GM19455 (cell line): ENCODE measurements around the gene TLR9.

Experiments
- ATAC-seq: cut with Tn5 transposase; IDR thresholded peaks from one replicate; pipeline ENCODE4 v1.9.1; 2021; ENCODE audit not compliant: unreplicated experiment

TLR9 gene

DNA sequence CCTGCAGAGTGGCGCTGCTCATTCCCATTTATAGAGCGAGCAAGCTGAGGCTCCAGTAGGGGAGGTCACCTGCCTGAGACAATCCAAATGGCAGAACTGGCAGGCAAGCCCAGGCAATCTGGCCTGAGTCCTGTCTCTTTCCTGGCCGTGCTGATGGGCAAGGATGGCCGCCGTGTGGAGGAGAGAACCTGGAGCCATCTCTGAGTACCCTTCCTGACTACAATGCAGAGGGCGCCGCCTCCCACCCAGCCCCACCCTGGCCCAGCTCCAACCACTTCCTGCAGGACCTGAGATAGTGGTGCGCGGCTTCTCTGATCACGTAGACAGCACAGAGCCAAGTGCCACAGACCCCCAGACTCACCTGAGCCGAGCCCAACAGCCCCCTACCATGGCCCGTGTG is 7.0 kb downstream of the TLR9 start:
- no peak for ATAC-seq

DNA sequence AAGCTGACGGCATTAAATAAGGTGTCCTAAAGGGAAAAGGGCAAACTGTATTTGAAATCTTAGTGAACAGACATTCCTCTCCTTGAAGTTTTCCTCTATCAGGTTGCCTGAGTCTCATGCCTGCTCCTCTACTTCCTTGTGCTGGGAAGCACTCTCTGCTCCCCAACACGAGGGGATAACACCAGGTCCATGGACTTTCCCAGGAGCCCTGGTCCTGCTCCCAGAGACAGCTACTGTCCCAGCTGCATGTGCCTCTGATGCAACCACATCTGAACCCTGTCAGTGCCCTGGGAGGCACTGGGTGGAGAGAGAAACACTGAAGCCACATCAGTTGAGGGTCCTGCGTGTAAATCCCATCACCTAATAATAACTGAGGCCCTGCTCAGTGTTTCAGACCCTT is 7.4 kb downstream of the TLR9 start:
- no peak for ATAC-seq

DNA sequence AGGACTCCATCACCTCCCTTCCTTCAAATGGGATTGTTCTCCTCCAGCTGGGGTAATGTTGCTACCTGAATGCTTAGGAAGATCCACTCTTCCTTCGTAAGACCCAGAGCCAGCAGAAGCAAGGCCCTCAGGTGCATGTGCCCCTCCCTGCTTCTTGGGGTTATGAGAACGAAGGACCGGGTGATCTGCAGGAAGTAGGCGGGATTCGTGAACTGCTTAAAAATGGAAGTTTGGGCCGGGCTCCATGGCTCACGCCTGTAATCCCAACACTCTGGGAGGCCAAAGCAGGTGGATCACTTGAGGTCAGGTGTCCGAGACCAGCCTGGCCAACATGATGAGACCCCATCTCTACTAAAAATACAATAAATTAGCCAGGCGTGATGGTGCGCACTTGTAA is 8.0 kb downstream of the TLR9 start:
- no peak for ATAC-seq

DNA sequence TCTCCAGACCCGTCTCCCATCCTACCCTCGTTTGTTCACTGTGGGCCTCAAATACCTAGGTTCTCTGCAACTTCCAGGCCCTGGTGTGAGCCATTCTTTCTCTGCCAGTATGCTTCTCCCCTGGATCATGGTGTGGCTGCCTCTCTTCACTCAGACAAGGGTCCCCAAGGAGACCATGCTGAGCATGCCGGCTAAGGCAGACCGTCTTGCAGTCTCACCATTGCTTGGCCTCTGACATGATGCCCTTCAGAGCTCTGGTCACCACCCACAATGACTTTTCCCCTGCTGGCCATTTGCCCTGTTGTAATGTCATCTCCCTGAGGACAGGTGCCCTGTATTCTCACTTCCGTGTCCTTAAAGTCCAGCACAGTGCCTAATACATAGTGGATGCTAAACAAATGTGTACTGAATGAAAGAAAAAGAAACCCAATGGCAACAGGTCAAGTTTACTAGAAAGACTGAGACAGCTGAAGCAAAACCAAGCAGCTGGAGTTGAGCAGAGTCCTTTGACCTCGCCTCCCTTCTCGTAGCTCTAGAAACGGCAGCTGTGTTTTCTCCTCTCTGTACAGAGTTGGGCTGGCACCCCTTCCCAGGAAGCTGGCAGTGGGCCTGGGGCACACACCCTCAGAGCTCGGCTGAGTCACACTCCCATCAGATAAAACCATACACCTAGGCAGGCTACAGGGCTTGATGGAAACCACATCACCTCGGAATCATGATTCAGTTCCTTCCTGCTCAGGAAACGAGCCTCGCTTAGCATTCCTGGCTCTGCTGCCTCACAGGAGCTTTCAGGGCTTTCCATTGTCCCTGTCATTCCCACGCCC is 8.6 kb downstream of the TLR9 start:
- ATAC-seq: no peak

DNA sequence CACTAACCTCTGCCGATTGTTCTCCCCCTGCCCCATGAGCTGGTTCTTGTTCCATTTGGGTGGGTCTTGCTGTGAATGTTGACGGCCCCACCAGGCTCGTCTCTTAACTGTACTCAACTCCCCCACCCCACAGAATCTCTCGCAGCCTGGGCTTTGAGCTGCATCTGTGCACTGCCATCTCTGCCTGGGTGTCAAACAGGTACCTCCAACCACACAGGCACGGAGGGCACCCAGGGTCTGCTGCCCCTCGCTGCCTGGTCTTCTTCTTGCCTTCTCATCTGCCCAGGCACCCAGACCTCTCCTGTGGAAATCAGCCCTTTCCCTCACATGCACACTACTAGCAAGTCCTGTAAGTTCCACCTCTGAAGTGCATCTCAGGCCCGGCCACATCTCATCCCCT is 10.1 kb downstream of the TLR9 start:
- ATAC-seq: no peak

DNA sequence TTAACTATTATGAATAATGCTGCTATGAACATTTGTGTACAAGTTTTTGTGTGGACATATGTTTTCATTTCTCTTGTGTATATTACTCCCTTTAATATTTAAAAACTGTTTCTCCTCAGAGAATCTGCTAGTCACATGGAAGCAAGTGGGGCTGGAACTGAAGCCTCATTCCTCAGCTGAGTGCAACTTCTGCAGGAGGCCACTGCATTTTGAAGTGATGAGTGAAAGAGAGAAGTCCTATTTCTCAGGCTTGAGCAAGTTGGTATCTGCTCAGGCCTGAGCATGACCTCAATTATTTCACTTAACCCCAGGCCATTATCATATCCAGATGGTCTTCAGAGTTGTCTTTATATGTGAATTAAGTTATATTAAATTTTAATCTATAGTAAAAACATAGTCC is 11.5 kb downstream of the TLR9 start:
- ATAC-seq: no peak

DNA sequence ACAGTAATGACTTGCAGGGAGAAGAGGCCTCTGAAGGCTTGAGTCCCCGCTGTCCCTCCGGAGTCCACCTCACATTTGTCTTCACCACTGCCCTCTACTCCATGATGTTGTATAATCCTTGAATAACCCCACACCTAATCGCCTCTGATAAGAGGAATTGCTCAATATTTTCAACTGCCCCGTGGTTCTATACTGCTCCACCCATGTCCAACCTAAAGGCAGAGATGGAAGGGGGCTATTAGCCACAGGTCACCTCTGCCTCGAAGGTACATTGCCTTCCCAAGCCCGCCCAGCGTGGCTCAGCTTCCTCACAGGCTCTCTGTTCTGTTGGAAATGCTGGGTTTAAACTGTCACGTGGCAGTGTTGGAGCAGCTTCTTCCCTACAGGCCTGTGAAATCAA is 12.4 kb downstream of the TLR9 start:
- ATAC-seq: no peak

DNA sequence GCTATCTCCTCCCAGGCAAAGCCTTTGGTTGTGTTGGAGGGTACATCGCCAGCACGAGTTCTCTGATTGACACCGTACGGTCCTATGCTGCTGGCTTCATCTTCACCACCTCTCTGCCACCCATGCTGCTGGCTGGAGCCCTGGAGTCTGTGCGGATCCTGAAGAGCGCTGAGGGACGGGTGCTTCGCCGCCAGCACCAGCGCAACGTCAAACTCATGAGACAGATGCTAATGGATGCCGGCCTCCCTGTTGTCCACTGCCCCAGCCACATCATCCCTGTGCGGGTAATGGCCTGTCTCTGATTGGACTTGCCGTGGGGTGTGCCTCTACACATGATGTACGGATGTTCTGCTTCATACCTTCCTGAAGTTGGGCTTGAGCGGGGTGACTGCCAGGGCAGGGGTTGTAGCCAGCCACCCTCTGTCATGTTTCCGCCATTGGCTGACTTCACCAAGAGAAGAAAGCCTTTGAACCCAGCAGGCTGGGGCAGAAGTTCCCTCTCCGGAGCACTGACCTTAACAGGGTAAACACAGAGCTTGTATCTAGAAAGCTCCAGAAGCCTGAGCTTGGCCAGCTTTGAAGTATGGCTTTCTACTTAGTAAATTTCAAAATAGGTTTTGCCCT is 14.1 kb downstream of the TLR9 start:
- ATAC-seq: no peak

DNA sequence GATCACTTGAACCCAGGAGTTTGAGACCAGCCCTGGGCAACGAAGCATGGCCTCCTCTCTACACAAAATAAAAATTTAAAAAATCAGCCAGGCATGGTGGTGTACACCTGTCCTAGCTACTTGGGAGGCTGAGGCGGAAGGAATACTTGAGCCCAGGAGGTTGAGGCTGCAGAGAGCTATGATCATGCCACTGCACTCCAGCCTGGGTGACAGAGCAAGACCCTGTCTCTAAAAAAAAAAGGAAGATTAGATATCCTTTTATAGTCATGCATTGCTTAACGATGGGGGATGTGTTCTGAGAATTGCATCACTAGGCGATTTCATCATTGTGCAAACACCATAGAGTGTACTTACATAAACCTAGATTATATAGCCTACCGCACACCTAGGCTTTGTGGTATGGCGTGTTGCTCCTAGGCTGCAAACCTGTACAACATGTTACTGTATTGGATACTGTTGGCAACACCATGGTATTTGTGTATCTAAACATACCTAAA is 14.8 kb downstream of the TLR9 start:
- no peak for ATAC-seq

DNA sequence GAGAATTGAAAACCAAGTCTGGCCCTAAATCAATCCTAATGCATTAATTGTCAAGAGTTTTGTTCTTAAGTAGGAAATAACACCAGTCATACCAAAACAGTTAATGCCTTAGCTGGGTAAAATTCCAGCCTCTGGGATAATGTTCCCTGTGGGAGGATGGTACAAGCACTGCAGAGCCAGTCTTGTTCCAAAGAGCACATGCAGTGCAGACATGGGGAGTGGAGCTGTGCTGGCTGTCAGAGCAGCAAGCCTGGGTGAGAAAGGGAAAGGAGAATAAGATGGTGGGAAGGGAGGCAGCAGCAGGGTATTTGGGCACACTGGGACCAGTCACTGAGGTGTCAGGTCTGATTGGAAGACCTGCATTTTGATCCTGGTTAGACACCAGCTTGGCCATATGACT is 15.4 kb downstream of the TLR9 start:
- no peak for ATAC-seq

DNA sequence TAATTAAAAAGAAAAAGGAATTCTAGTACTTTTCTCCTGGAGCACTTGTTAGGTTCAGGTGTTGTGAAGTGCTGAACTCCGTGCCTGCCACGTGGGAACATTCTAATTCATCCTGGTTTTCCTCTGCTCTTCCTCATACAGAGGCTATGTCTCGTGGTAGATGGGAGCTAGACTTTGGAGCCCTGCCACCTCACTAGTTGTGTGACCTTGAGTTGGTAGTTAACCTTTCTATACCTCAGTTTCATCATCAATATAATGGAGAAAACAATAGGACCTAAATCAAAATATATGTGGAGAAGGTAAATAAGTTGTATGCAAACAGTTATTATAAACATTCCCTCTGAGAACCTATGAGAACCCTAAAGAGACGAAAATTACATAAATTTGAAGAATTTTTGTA is 16.9 kb downstream of the TLR9 start:
- ATAC-seq: no peak

DNA sequence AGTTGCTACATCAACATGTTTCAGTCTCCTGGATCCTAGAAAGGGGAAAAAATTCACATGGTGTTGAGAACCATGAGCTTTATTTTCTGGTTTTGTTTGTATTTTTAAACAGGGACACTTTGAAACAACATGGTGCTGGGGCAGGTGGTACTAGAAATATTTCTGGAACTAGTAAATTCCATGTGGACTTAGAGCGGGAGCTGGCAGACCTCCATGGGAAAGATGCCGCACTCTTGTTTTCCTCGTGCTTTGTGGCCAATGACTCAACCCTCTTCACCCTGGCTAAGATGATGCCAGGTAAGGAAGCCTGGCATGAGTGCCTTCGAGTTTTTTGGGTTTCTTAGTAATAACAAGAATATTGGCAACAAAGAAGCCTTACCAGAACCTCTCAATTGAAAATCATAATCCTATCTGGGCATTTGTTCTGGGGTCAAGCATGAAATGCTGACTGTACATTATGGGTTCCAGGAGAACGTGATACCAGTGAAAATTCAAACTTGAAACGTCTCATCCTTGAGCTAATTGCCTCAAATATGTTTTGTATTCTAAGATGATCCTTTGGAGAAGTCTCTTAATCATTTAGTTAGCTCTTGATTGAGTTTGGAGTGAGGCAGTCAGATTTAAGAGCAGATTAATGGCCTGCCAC is 19.6 kb downstream of the TLR9 start:
- no peak for ATAC-seq

DNA sequence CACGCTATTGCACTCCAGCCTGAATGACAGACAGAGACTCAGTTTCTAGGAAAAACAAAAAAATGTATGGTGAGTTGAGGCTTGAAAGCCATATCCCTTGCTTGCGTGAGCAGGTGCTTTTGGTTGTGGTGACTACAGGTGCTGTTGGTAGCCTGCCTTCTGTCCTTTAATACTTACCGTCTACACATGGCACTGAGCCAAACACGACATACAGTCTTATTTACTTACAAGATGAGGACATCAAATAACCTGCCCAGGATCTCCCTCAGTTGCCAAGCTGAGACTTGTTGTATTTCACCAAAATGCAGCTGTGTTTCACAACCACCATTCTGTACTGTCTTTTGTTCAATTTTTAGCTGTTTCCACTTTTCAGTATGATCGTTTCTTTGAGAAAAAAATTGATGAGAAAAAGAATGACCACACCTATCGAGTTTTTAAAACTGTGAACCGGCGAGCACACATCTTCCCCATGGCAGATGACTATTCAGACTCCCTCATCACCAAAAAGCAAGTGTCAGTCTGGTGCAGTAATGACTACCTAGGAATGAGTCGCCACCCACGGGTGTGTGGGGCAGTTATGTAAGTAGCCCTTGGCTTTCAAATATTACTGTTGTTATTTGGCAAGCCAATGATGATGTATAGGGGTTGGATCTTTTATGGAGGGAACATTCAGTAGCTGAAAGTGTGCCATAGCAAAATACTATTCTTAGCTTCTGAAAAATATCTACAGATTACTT is 20.9 kb downstream of the TLR9 start:
- ATAC-seq: no peak

DNA sequence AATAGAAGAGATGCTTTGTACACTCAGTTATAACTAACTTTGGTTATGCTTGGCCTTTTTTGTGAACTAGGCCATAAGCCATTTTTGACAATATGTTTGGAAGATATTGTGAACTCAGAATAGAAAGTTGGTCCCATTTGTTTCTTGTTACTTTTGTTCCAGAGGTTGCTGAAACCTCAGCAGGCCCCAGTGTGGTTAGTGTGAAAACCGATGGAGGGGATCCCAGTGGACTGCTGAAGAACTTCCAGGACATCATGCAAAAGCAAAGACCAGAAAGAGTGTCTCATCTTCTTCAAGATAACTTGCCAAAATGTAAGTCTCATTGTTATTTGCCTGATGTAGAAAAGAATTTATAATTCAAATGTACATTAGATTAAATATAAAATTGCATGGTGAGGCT is 21.7 kb downstream of the TLR9 start:
- ATAC-seq: no peak

DNA sequence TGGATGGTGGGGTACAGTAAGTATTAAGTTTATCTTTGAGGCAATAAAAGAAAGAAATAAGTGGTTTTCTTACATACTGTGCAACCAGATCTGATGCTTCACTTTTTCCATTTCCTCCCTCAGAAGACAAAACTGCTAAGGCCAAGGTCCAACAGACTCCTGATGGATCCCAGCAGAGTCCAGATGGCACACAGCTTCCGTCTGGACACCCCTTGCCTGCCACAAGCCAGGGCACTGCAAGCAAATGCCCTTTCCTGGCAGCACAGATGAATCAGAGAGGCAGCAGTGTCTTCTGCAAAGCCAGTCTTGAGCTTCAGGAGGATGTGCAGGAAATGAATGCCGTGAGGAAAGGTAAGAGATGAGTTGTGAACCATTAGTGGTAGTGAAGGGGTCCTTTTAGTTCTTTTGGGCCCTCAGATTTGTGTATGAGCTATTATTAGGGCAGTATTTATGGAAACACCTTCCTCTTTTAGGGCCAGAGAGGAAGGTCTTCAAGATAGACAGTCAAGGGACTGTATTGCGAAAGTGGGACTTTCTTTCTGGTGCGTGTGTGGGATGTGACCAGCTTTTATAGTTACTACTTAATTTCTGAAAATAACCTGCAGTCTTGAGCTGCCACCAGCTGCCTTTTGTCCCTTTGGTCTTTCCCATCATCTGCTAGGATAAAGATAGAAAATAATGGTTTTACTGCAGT is 22.9 kb downstream of the TLR9 start:
- no peak for ATAC-seq

DNA sequence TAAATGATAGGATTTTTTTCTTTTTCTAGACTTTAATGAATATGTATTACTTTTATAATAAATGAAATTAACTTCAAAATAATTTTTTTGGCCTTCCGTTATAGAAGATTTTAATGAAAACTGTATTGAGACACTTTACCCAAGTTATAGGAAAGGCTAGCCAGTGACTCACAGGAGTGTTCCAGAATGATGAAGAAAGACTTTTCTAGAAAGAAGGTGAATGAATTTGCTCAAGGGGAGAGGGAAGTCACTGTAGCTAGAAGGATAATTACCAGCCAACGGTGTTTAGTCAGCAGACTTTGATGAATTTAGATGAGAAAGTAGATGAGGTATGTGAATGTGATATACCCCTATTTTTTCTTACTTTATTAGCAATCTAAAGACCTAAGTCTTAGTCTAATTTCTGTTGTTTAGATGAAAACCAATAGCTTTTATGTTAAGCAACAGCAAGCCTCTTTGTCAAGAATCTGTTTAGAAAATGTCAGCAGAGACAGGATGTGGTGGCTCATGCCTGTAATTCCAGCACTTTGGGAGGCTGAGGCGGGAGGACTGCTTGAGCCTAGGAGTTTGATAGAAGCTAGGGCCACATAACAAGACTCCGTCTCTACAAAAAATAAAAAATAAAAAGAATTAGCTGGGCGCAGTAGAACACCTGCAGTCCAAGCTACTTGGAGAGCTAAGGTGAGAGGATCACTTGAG is 24.3 kb downstream of the TLR9 start:
- no peak for ATAC-seq

DNA sequence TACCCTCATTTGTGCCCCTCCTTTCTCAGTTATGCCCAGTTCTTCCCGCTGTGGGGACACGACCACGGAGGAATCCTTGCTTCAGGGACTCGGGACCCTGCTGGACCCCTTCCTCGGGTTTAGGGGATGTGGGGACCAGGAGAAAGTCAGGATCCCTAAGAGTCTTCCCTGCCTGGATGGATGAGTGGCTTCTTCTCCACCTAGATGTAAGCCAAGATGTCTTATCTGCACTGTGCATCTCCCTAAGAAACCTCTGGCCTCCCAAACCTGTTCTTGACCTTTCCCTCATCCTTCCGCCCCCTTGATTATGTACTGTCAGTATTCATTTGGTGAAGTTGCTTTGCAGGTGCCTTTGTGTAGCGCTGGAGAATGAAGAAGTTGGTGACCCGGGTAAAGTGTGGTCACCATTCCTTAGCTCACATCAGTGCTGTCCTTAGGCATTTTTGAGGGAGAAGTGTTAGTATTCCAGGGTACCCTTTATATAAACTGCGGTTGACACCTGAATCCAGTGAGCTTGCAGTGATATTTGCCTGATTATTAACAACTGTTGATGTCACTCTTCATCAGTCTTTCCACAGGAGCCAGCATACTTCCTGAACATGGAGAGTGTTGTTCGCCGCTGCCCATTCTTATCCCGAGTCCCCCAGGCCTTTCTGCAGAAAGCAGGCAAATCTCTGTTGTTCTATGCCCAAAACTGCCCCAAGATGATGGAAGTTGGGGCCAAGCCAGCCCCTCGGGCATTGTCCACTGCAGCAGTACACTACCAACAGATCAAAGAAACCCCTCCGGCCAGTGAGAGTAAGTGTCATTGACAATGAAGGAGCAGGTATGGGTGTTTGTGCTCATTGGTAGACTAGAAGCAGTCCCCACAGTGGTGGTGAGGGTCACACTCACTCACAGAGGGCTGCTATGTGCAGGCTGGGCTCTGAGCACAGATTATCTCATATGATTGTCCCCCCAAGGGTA is 26.5 kb downstream of the TLR9 start:
- no peak for ATAC-seq

DNA sequence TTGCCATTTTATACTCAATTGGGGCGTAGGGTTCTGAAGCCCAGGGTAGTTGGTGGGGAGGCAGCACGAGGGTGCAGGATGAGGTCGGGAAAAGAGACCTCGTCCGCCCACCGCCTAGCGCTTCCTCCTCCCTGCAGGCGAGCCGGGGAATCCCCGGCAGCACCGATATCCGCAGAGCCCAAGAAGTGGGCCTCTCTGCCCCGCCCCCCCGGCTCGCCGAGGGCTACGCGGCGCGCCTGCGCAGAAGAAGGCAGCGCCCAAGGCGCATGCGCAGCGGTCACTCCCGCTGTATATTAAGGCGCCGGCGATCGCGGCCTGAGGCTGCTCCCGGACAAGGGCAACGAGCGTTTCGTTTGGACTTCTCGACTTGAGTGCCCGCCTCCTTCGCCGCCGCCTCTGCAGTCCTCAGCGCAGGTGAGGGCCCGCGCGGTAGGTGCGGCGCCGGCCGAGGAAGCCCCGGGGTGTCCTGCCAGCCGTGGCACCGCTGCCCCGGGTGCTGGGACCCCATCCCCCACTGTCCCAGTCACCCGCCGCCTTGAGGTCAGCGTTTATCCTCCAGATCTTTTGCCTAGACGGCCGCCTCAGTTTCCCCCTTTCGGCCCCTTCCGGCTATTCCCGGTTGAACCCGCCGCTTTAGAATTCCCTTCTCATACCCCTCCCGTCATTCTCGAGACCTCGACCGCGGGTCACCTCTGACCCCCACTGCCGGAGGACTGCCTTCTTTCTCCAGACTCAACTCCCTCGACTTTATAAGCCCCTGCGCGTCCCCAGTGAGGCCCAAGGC is 27.4 kb downstream of the TLR9 start, which contains the start of gene ALAS1:
ALAS1 (plus strand) TSS at position 319 of the 784 bp plus-strand sequence. CDS start 1,082 bp downstream, outside the sequence.
- ATAC-seq: peak; percentile 84
